H1 (cell line): ENCODE data around the gene CELF1. TPM values are rescaled to one million over a fixed set of nuclear protein-coding genes. Genes with fewer than 3 reads are reported as not detected.
"Not testable (repeated sequence)": the region's sequence is repeated elsewhere in the genome, so short reads cannot be mapped to it uniquely, and the experiment has no call there.

ENCODE experiments used
- CTCF ChIA-PET: fragments of 300-600 bp; sonication (Branson Sonifier 250); formaldehyde crosslinking; loops from one replicate; lab custom pipeline; 2021; ENCODE audit not compliant: partially characterized antibody; lab: Charles Lee
- POLR2A ChIA-PET: fragments of 300-600 bp; sonication (Branson Sonifier 250); formaldehyde crosslinking; loops from one replicate; lab custom pipeline; 2021; ENCODE audit warnings: inconsistent platforms; ENCODE audit not compliant: partially characterized antibody; lab: Charles Lee
- DNase-seq, 2 experiments: peaks; one replicate each; pipeline versions ENCODE4 v3.0.0 to v3.0.0-alpha.2; 2010 to 2022; ENCODE audit warnings: low spot score in 2 of 2, low read depth in 1 of 2, mixed read lengths in 1 of 2
- FAIRE-seq: peaks from 2 replicates; lab custom pipeline; 2011; peaks lifted over from hg19 to GRCh38; lab: Jason Lieb, UNC
- H2AFZ ChIP-seq: 2 replicates; pipeline ENCODE4 v1.8.1; 2012; ENCODE audit warnings: low read length, inconsistent platforms
- H2AK5ac ChIP-seq: 2 replicates; pipeline ENCODE4 v1.6.1; 2013; ENCODE audit warnings: low read depth, low read length
- H2BK120ac ChIP-seq: replicated peaks from 2 replicates; pipeline ENCODE3; 2013; ENCODE audit warnings: low read depth, low read length, inconsistent platforms
- H2BK12ac ChIP-seq: 2 replicates; pipeline ENCODE4 v1.6.1; 2013; ENCODE audit warnings: low read depth, low read length
- H2BK15ac ChIP-seq: 2 replicates; pipeline ENCODE4 v1.6.1; 2013; ENCODE audit warnings: low read length
- H2BK20ac ChIP-seq: 2 replicates; pipeline ENCODE4 v1.6.1; 2013; ENCODE audit warnings: low read length
- H2BK5ac ChIP-seq: 2 replicates; pipeline ENCODE4 v1.6.1; 2013; ENCODE audit warnings: low read depth, low read length
- H3K14ac ChIP-seq: 2 replicates; pipeline ENCODE4 v1.6.1; 2013; ENCODE audit warnings: inconsistent platforms; ENCODE audit not compliant: insufficient read length
- H3K18ac ChIP-seq: 2 replicates; pipeline ENCODE4 v1.6.1; 2013; ENCODE audit warnings: low read length; ENCODE audit errors: extremely low read depth
- H3K23ac ChIP-seq: 2 replicates; pipeline ENCODE4 v1.6.1; 2013; ENCODE audit warnings: inconsistent platforms; ENCODE audit not compliant: insufficient read length
- H3K23me2 ChIP-seq: 2 replicates; pipeline ENCODE4 v1.6.1; 2013; ENCODE audit warnings: low read depth, low read length
- H3K27ac ChIP-seq: 2 replicates; pipeline ENCODE4 v1.6.1; 2011; ENCODE audit warnings: low read depth, low read length, inconsistent platforms
- H3K27me3 ChIP-seq, 4 experiments: replicated peaks in 1 of 4; 1 replicate in 1 of 4; 2 replicates in 3 of 4; pipeline versions ENCODE4 v1.6.1 to v1.8.1; 2011 to 2013; ENCODE audit warnings: low read length in 3 of 4, mild to moderate bottlenecking in 3 of 4, inconsistent platforms in 2 of 4, mixed read lengths in 2 of 4, moderate library complexity in 1 of 4; ENCODE audit not compliant: control insufficient read depth in 3 of 4, insufficient read depth in 3 of 4; ENCODE audit errors: extremely low read depth in 1 of 4
- H3K36me3 ChIP-seq, 4 experiments: 2 replicates each; pipeline versions ENCODE4 v1.6.1 to v1.8.1; 2011 to 2013; ENCODE audit warnings: mild to moderate bottlenecking in 4 of 4, low read length in 3 of 4, moderate library complexity in 2 of 4, control low read depth in 1 of 4, inconsistent platforms in 1 of 4; ENCODE audit not compliant: insufficient read depth in 4 of 4, control insufficient read depth in 2 of 4
- H3K4ac ChIP-seq: replicated peaks from 2 replicates; pipeline ENCODE3; 2013; ENCODE audit warnings: low read length, low read depth, mixed read lengths, inconsistent platforms; ENCODE audit not compliant: insufficient read length
- H3K4me1 ChIP-seq, 4 experiments: replicated peaks in 1 of 4; 1 replicate in 1 of 4; 2 replicates in 3 of 4; pipeline versions ENCODE4 v1.6.1 to v1.8.1; 2011 to 2013; ENCODE audit warnings: low read length in 3 of 4, inconsistent platforms in 2 of 4, mixed read lengths in 1 of 4; ENCODE audit not compliant: insufficient read depth in 4 of 4, control insufficient read depth in 3 of 4
- H3K4me2 ChIP-seq, 2 experiments: 2 replicates each; pipeline versions ENCODE4 v1.6.1 to v1.8.1; 2011 to 2013; ENCODE audit warnings: low read depth in 2 of 2, low read length in 2 of 2, control low read depth in 1 of 2, inconsistent platforms in 1 of 2, mild to moderate bottlenecking in 1 of 2; ENCODE audit not compliant: insufficient read depth in 1 of 2
- H3K4me3 ChIP-seq, 4 experiments: fragments of 200-600, 300-600 bp in 1 of 4; sonication (generic), shearing (Covaris generic), sonication (Bioruptor Twin) in 1 of 4; 2 replicates each; pipeline versions ENCODE4 v1.5.1 to v1.8.1; 2011 to 2016; ENCODE audit warnings: low read length in 4 of 4, low read depth in 3 of 4, control low read depth in 2 of 4, inconsistent platforms in 2 of 4, mild to moderate bottlenecking in 2 of 4, mixed read lengths in 1 of 4, moderate library complexity in 1 of 4; ENCODE audit not compliant: insufficient read depth in 2 of 4; ENCODE audit errors: extremely low read depth in 1 of 4
- H3K56ac ChIP-seq: replicated peaks from 2 replicates; pipeline ENCODE3; 2013; ENCODE audit warnings: low read depth, mild to moderate bottlenecking, mixed read lengths, low read length, inconsistent platforms; ENCODE audit not compliant: insufficient read length
- H3K79me1 ChIP-seq: 2 replicates; pipeline ENCODE4 v1.6.1; 2013; ENCODE audit warnings: low read depth, low read length, control low read depth
- H3K79me2 ChIP-seq, 2 experiments: 2 replicates each; pipeline versions ENCODE4 v1.6.1 to v1.8.1; 2012 to 2013; ENCODE audit warnings: low read length in 2 of 2, mild to moderate bottlenecking in 2 of 2, inconsistent platforms in 1 of 2; ENCODE audit not compliant: insufficient read depth in 2 of 2, control insufficient read depth in 1 of 2
- H3K9ac ChIP-seq, 4 experiments: replicated peaks in 1 of 4; 1 replicate in 1 of 4; 2 replicates in 3 of 4; pipeline versions ENCODE4 v1.6.1 to v1.8.1; 2011 to 2013; ENCODE audit warnings: low read depth in 3 of 4, low read length in 3 of 4, control low read depth in 2 of 4, mild to moderate bottlenecking in 2 of 4, moderate library complexity in 2 of 4, inconsistent platforms in 1 of 4; ENCODE audit errors: extremely low read depth in 1 of 4
- H3K9me3 ChIP-seq, 2 experiments: 2 replicates each; pipeline versions ENCODE4 v1.6.1 to v1.8.1; 2012 to 2013; ENCODE audit warnings: mild to moderate bottlenecking in 2 of 2, moderate library complexity in 2 of 2, control low read depth in 1 of 2, inconsistent platforms in 1 of 2, low read depth in 1 of 2, low read length in 1 of 2, mixed read lengths in 1 of 2; ENCODE audit not compliant: insufficient read depth in 2 of 2
- H4K20me1 ChIP-seq, 2 experiments: replicated peaks in 1 of 2; 2 replicates each; pipeline versions ENCODE3 to v1.8.1; 2011 to 2013; ENCODE audit warnings: inconsistent platforms in 2 of 2, low read length in 2 of 2, mild to moderate bottlenecking in 1 of 2; ENCODE audit not compliant: insufficient read depth in 2 of 2, control insufficient read depth in 1 of 2
- H4K5ac ChIP-seq: 2 replicates; pipeline ENCODE4 v1.6.1; 2013; ENCODE audit warnings: low read length, low read depth, mixed read lengths, inconsistent platforms; ENCODE audit not compliant: insufficient read length
- H4K8ac ChIP-seq: 2 replicates; pipeline ENCODE4 v1.8.0; 2013; ENCODE audit warnings: mild to moderate bottlenecking, moderate library complexity, low read length, inconsistent platforms; ENCODE audit not compliant: insufficient read depth; ENCODE audit errors: extremely low read depth
- H4K91ac ChIP-seq: replicated peaks from 2 replicates; pipeline ENCODE3; 2013; ENCODE audit warnings: low read length, mixed read lengths, inconsistent platforms; ENCODE audit not compliant: insufficient read length
- WGBS, 2 experiments: shearing (Covaris generic) in 1 of 2; methylation state at CpG; one replicate each; pipeline versions ENCODE4 v1.1.6 to v1.1.7; 2013 to 2015; ENCODE audit warnings: low lambda C conversion rate in 2 of 2, mixed read lengths in 2 of 2, inconsistent platforms in 1 of 2, low coverage in 1 of 2, missing lambda C conversion rate in 1 of 2; ENCODE audit not compliant: insufficient replicate concordance in 2 of 2, insufficient coverage in 1 of 2, insufficient read length in 1 of 2; ENCODE audit errors: extremely low coverage in 1 of 2, missing lambda C conversion rate in 1 of 2; 5-methylcytosine and 5-hydroxymethylcytosine counted together
- polyA plus RNA-seq, 7 experiments: library from polyadenylated mRNA; depleted of rRNA in 3 of 7; stranded (reverse) in 5 of 7; unstranded in 2 of 7; fragments of >200 nt in 5 of 7; fragments of 200-250 nt in 2 of 7; gene quantifications; 1 replicate in 5 of 7; 2 replicates in 1 of 7; 4 replicates in 1 of 7; pipeline versions ENCODE4 v1.2.1 to v1.2.3, GENCODE V29; 2011 to 2013; ENCODE audit warnings: missing spikeins in 2 of 7, mixed read lengths in 2 of 7
- total RNA-seq: library from RNA; stranded (reverse); fragmentation: NEBNext Ultra II Directional; extraction: Animal tissue kit (Norgen Biotek cat#: 25700); gene quantifications from 2 replicates; pipeline ENCODE4 v1.2.1, GENCODE V29; 2021

Gene CELF1
- total and polyA plus RNA-seq, 2 of the 8 experiments (the other 6 are each of a cell fraction or from before 2014, with no cell fraction given) = 131 to 197 TPM

GRCh38 chr11:47546274-47546673 is 6.7 kb downstream of the CELF1 start:
- H3K23me2 ChIP-seq, H2BK12ac ChIP-seq, H2BK15ac ChIP-seq, H3K36me3 ChIP-seq, H3K79me1 ChIP-seq, H4K8ac ChIP-seq, H2AK5ac ChIP-seq, H2AFZ ChIP-seq, H3K27me3 ChIP-seq, H4K5ac ChIP-seq, H3K23ac ChIP-seq, H3K9me3 ChIP-seq, H3K27ac ChIP-seq, FAIRE-seq, H3K4me1 ChIP-seq, H3K56ac ChIP-seq, H2BK5ac ChIP-seq, H3K14ac ChIP-seq, H4K91ac ChIP-seq, H2BK20ac ChIP-seq, H3K4me2 ChIP-seq, H2BK120ac ChIP-seq, H3K4me3 ChIP-seq, DNase-seq, H3K4ac ChIP-seq, H3K18ac ChIP-seq, H3K9ac ChIP-seq: not testable (repeated sequence)
- Histone ChIP-seq H3K79me2 (peaks cover 63 to 99% of the 10 kb centered on the region in 2 experiments), H4K20me1 (peaks cover 28 to 30% of the 10 kb centered on the region in 2 experiments)
- WGBS, 2 experiments = 92% methylated on average over 6 of the region's 7 CpGs; no CpG with 5 or more reads in 1 of the 2 experiments
- CTCF ChIA-PET = interaction anchor here (0.6 kb wide), 1 partner anchor 41 kb away, joined by 4 read pairs; no protein-coding TSS in a partner anchor
- POLR2A ChIA-PET = interaction anchor here (1.4 kb wide), 1 partner anchor 30 kb away, joined by 5 read pairs; no protein-coding TSS in a partner anchor
